GM19351 (cell line): ENCODE measurements around the gene CCDC66.

Source experiments
- ATAC-seq: cut with Tn5 transposase; IDR thresholded peaks from one replicate; pipeline ENCODE4 v1.9.1; 2021; ENCODE audit warnings: mild to moderate bottlenecking, moderate library complexity; ENCODE audit not compliant: unreplicated experiment

The CCDC66 gene

DNA sequence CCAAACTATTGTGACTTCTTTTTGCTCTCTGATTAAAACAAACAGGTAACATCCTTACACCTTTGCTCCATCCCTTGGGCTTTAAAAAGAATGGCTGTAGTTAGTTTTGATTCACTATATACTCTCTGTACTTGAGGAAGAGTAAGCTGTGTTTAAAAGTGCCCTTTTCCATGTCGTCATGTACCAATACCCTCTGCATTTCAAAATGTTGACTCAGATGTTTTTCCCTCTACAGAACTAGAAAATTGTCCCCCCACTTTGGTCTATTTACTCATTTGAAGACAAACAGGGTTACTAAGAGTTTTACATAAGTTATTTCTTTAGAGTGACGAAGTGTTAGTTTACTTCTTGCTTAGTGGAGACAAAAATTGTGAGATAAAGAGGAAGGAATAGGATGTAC is 63.4 kb downstream of the CCDC66 start:
- ATAC-seq: no peak

- no peak for ATAC-seq
These were observed 64.7 kb downstream of the CCDC66 start for GRCh38 chr3:56621681-56622080.

DNA sequence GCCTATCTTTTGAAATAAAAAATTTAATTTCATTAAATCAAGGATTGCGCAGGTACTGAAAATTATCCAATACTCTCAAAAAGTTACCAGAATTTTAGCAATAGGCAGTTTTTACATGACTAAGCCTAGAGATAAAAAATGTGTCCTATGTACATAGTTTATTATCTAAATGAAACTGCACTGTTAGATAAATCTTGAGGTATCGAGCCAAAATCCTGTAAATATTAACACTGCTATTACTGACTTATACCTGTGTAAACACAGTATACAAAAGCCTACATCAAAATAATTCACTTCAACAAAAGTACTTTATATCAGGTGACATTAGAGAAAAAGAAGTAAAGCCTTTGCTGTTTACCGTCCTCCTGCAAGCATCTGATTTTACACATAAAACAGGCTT is 65.4 kb downstream of the CCDC66 start:
- no peak for ATAC-seq

- ATAC-seq: no peak
These were observed 67.8 kb downstream of the CCDC66 start for GRCh38 chr3:56624725-56625124.

- no peak for ATAC-seq
These were observed 72.1 kb downstream of the CCDC66 start for GRCh38 chr3:56629047-56629446.

DNA sequence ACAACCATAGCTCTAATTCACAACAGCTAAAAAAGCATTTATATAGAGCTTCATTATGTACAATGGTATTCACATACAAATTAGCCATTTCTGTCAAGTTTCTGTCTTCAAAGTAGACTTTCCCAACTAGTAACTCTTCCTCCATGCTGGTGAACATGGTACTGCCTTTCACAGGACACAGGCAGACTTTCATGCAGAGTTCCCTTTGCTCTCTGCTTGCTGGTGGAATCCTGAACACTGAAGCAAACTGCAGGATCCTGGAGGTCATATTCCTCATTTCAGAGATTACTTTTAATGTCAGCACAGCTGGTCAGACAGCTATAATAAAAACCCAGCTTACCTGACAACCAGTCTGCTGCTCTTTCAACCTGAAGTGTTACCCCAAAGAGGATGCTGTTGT is 72.5 kb downstream of the CCDC66 start:
- ATAC-seq: no peak

DNA sequence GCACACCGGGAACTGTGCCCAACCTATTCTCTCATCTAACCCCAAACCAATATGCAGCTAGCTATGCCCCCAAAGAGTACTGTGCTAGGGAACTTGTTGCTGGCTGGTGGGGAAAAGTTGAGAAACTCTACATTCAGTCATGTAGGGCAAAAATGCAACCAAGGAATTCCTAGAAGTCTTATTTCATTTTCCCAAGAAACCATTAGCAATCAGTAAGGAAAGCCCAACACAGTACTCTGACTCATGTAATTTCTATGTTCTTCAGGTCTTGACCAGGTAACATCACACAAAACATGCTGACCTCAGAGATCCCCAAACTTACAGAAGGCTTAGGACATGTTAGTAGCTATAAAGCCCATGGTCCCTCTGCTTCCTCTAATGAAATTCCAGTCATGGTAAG is 74.0 kb downstream of the CCDC66 start:
- no peak for ATAC-seq

DNA sequence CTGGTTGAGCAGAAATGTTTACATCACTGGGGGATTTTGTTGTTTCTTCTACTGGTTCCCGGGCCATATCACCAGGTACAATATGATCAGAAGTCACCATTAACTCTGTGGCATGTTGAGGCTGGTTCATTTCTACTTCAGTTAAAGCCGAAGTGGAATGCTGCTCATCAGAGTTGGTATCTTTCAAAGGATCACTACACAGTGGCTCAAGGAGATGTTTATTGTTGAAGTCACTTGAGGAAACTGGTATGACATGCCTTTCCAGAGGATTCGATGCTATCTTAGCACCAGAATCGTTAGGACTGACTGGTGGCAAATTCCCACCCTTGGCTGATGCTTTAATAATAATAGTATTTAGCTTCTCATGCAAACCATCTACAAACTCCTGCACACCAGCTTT is 76.2 kb downstream of the CCDC66 start:
- ATAC-seq: no peak

GRCh38 chr3:56633602-56634535 is 76.9 kb downstream of the CCDC66 start:
- no peak for ATAC-seq

GRCh38 chr3:56645407-56645806 is 88.4 kb downstream of the CCDC66 start:
- ATAC-seq: no peak

- ATAC-seq: no peak
These were observed 97.5 kb downstream of the CCDC66 start for GRCh38 chr3:56654460-56654859.

GRCh38 chr3:56655709-56656108 is 98.7 kb downstream of the CCDC66 start:
- ATAC-seq: no peak

GRCh38 chr3:56664823-56665222 is 107.8 kb downstream of the CCDC66 start:
- no peak for ATAC-seq

DNA sequence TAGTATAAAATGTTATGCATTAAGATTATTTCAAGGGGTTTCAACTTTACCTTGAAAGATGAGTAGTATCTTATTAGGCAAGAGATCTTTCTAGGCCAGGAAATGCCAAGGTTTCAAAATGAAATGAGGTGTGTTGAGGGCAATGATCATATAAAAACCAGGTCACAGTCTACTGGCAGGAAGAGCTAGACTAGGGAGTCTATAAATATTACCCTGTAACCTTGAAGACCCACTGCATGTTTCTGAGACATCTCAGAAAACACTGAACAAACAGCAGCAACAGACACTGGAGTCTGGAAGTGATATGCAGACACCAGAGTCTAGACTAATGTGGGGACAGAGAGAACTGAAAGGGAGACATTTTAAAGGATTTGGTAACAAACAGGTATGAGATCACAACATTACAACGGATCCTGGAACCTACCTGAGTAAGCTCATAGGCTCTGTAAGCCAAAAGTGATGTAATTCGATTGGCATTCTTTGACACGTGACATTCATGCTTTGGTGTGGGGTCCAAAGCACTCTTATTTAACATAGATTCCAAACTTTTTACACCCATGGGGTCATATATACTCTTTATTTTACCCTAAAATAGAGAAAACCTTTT is 111.1 kb downstream of the CCDC66 start:
- no peak for ATAC-seq
